GM19324 (cell line): ENCODE data around the gene KCNJ6.
"Not testable (repeated sequence)": the region's sequence is repeated elsewhere in the genome, so short reads cannot be mapped to it uniquely, and the experiment has no call there.

Experiments used
- ATAC-seq: cut with Tn5 transposase; IDR thresholded peaks from one replicate; pipeline ENCODE4 v1.9.1; 2021; ENCODE audit warnings: mild to moderate bottlenecking, moderate library complexity; ENCODE audit not compliant: unreplicated experiment, low FRiP score

Gene KCNJ6

GRCh38 chr21:37784591-37785318, 131.5 kb downstream of the KCNJ6 start:
- no peak for ATAC-seq

- no peak for ATAC-seq
These were observed 133.2 kb downstream of the KCNJ6 start for GRCh38 chr21:37783016-37783415.

GRCh38 chr21:37780991-37781983, 135.0 kb downstream of the KCNJ6 start:
- ATAC-seq = no peak

- no peak for ATAC-seq
These were observed 145.1 kb downstream of the KCNJ6 start for GRCh38 chr21:37771181-37771580.

GRCh38 chr21:37770461-37770860, 145.8 kb downstream of the KCNJ6 start:
- ATAC-seq = no peak

- no peak for ATAC-seq
These were observed 146.6 kb downstream of the KCNJ6 start for GRCh38 chr21:37769656-37770055.

GRCh38 chr21:37767984-37768383, 148.3 kb downstream of the KCNJ6 start:
- ATAC-seq = no peak

- ATAC-seq = no peak
These were observed 150.1 kb downstream of the KCNJ6 start for GRCh38 chr21:37766129-37766528.

GRCh38 chr21:37765221-37765900, 150.9 kb downstream of the KCNJ6 start:
- no peak for ATAC-seq

GRCh38 chr21:37764691-37765090, 151.6 kb downstream of the KCNJ6 start:
- no peak for ATAC-seq

GRCh38 chr21:37763298-37763697, 153.0 kb downstream of the KCNJ6 start:
- no peak for ATAC-seq

GRCh38 chr21:37762606-37763005, 153.7 kb downstream of the KCNJ6 start:
- no peak for ATAC-seq

GRCh38 chr21:37761406-37761805, 154.9 kb downstream of the KCNJ6 start:
- ATAC-seq = not testable (repeated sequence)

GRCh38 chr21:37759777-37760176, 156.5 kb downstream of the KCNJ6 start:
- ATAC-seq = no peak

GRCh38 chr21:37758982-37759381, 157.3 kb downstream of the KCNJ6 start:
- ATAC-seq = no peak

GRCh38 chr21:37757606-37758376, 158.5 kb downstream of the KCNJ6 start:
- no peak for ATAC-seq

GRCh38 chr21:37753122-37753599, 163.1 kb downstream of the KCNJ6 start:
- no peak for ATAC-seq

GRCh38 chr21:37751268-37751975, 164.8 kb downstream of the KCNJ6 start:
- no peak for ATAC-seq

GRCh38 chr21:37749132-37749531, 167.1 kb downstream of the KCNJ6 start:
- ATAC-seq = no peak
